Skeletal muscle satellite cell (primary cell): ENCODE results near the gene STC2.

Source experiments
- H3K27me3 ChIP-seq: 2 replicates; pipeline ENCODE4 v1.7.0; 2013; ENCODE audit warnings: low read length; ENCODE audit not compliant: control insufficient read depth, insufficient read depth
- H3K36me3 ChIP-seq: 2 replicates; pipeline ENCODE4 v1.7.0; 2013; ENCODE audit warnings: mild to moderate bottlenecking, control low read depth, low read length; ENCODE audit not compliant: insufficient read depth
- H3K4me1 ChIP-seq: 2 replicates; pipeline ENCODE4 v1.7.0; 2013; ENCODE audit warnings: low read length; ENCODE audit not compliant: control insufficient read depth, insufficient read depth
- H3K4me2 ChIP-seq: 2 replicates; pipeline ENCODE4 v1.7.0; 2013; ENCODE audit warnings: mild to moderate bottlenecking, low read length
- H3K4me3 ChIP-seq: 2 replicates; pipeline ENCODE4 v1.7.0; 2013; ENCODE audit warnings: low read length
- H3K9ac ChIP-seq: 2 replicates; pipeline ENCODE4 v1.7.0; 2013; ENCODE audit warnings: mild to moderate bottlenecking, low read depth, low read length, moderate library complexity
- H3K9me3 ChIP-seq: replicated peaks from 2 replicates; pipeline ENCODE4 v1.7.0; 2013; ENCODE audit warnings: mild to moderate bottlenecking, control low read depth, low read length

Gene STC2

DNA sequence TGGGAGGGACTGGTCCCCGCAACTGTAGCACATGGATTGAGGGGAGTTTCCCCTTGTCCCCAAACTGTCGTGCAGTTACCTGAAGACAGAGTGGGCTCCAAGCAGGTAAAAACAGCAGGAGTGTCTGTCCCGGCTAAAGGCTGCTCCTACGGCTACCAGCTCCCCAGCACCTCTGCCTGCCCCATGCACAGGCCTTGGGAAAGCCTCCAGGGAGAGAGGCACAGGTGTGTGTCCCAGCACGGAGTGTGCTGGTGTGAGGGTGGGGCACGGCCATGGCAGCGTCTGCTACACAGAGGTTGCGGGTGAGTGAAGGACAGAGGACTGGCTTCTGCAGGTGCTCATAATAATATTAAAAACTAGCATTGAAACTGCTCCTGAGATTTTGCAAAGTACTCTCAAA is 30.4 kb downstream of the STC2 start:
- Histone ChIP-seq H3K36me3 (no peaks in the 10 kb centered on the region), H3K4me3 (no peak overlapping the region), H3K9ac (no peak overlapping the region), H3K4me2 (no peak overlapping the region), H3K27me3 (no peaks in the 10 kb centered on the region), H3K9me3 (no peaks in the 10 kb centered on the region), H3K4me1 (peaks cover 22% of the 10 kb centered on the region)

DNA sequence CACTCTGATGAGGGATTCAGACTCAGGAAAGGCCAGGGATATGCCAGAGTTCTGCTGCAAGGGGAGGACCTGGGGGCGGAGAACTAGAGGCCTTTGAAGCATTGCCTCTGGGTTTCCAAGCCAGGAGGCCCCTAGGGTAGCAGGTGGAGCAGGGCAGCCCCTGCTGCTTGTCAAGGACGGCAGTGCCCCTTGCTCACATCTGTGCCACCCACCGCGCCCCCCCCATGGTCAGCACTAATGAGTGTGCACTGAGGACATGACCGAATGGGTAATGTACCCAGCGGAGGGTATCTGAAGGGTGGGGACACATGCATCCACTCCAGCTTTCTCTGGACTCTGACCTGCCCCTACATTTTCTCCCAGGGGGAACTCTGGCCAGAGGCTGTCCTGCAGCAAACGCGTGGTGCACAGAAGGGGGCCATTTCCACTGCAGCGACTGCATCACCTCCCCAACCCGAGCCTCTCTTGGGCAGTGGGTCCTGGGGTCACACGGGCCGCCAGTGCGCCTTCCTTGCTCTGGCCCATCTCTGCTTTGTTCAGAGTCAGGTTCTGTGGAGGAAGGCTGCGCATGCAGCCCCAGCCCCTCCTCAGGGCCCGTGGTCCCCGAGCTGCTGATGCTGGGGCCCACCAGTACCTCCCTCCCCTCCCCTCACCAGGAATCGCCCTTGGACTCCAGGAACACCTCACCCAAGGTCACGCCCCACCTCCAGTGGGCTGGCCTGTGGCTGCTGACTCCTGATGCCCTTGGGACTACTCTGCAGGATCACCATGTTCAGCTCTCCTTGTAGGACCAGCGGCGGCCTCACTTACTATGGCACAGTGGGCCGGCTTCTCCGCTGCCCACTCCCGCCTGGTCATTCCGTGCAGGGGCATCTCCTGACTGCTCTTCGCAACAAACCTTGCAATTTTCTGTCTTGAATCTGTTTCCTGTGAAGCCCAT is 31.2 kb downstream of the STC2 start:
- Histone ChIP-seq H3K4me3 (no peak overlapping the region), H3K4me1 (peaks cover 19% of the 10 kb centered on the region), H3K4me2 (no peak overlapping the region), H3K27me3 (no peaks in the 10 kb centered on the region), H3K36me3 (no peaks in the 10 kb centered on the region), H3K9ac (no peak overlapping the region), H3K9me3 (no peaks in the 10 kb centered on the region)

DNA sequence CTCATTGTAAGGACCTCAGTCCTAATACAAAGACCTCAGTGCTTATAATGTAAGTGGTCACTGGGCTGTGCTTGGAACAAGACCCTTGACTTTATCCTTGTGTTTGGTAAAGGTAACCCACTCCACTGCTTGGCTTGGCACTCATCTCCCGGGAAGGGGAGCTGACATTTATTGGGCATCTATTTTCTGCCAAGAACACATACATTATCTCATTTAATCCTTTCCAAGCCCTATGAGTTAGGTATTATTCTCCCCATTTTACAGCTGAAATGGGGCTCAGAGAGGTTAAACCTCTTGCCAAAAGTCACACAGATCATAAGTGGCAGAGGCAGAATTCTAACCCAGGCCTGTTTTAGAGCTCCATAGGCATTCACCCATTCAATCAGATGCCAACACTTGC is 32.4 kb downstream of the STC2 start:
- no peak overlapping the region for H3K9ac ChIP-seq
- H3K4me1 ChIP-seq = peaks cover 14% of the 10 kb centered on the region
- H3K4me3 ChIP-seq = no peak overlapping the region
- no peaks in the 10 kb centered on the region for H3K9me3 ChIP-seq
- H3K27me3 ChIP-seq = no peaks in the 10 kb centered on the region
- no peak overlapping the region for H3K4me2 ChIP-seq
- H3K36me3 ChIP-seq = no peaks in the 10 kb centered on the region

DNA sequence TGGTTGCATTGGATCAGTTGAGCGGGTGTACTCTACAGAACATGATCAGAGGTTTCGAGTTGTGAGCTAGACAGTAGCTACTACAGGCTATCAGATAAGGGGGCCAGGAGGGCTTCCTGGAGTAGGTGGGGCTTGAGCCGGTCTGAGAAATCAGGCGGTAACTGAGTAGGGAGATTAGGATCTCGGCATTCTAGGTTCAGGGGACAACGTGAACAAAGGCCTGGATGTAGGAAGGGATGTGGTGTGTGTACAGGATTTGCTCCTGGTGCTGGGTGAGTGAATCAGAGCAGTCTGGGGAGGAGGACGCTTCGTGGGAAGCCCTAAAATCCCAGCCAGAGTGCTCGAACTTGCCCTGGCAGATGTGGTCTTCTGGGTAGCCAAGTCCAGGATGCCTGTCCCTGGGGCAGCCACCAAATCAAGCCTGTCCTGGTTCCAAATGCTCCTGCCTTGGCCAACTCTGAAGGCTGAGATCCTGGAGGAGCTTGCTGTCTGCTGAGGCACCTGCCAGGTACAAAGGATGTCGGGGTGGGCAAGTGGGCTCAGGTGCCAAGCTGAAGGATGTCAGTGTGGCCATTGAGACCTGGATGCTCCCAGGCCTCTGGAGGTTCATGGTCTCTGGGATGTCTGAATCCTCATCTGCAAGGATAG is 33.4 kb downstream of the STC2 start:
- Histone ChIP-seq H3K27me3 (no peaks in the 10 kb centered on the region), H3K9ac (no peak overlapping the region), H3K4me3 (no peak overlapping the region), H3K4me1 (peaks cover 14% of the 10 kb centered on the region), H3K36me3 (no peaks in the 10 kb centered on the region), H3K9me3 (no peaks in the 10 kb centered on the region), H3K4me2 (no peak overlapping the region)

DNA sequence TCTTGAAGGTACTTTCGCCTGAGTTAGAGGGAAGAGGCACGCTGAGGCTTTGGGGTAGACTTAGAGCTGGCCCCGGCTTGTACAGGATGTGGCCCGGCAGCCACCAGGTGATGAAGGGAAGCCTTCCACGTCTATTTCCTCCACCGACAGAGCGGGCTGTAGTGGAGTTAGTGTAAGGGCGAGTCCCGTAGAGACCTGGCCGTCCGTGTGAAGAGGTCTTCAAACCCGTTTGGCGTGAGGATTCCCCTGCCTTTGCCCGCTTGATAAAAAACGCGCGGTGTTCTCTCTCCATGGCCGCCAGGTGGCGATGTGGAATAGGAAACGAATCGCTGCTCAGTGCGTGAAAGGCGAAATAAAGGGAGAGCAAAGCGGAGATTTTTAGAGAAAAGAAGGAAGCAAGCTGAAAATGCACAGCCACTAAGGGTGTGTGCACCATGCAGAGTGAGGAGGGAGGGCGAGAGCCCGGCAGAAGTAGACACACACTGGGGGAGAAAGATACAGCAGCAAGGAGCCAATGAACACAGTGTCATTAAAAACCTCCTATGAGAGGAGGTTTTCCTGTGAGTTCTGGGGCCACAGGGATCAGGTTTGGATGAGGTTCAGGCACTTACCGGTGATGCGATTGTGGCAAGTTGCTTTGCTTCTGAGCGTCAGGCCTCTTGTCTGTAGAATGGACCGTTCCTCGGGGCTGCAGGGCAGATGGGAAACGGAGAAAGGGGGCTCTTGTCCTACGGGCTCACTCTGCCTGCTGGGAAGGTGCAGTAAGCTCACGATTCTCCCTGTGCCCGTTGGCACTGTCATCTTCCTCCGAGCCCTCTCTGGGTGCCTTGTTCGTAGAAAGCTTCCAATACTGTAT is 34.2 kb downstream of the STC2 start:
- H3K9ac ChIP-seq = peak overlapping the region; percentile 46
- H3K4me1 ChIP-seq = peaks cover 14% of the 10 kb centered on the region
- H3K27me3 ChIP-seq = peaks cover 3% of the 10 kb centered on the region
- no peaks in the 10 kb centered on the region for H3K36me3 ChIP-seq
- H3K4me2 ChIP-seq = peak overlapping the region; percentile 77
- H3K9me3 ChIP-seq = no peaks in the 10 kb centered on the region
- H3K4me3 ChIP-seq = peak overlapping the region; percentile 44

DNA sequence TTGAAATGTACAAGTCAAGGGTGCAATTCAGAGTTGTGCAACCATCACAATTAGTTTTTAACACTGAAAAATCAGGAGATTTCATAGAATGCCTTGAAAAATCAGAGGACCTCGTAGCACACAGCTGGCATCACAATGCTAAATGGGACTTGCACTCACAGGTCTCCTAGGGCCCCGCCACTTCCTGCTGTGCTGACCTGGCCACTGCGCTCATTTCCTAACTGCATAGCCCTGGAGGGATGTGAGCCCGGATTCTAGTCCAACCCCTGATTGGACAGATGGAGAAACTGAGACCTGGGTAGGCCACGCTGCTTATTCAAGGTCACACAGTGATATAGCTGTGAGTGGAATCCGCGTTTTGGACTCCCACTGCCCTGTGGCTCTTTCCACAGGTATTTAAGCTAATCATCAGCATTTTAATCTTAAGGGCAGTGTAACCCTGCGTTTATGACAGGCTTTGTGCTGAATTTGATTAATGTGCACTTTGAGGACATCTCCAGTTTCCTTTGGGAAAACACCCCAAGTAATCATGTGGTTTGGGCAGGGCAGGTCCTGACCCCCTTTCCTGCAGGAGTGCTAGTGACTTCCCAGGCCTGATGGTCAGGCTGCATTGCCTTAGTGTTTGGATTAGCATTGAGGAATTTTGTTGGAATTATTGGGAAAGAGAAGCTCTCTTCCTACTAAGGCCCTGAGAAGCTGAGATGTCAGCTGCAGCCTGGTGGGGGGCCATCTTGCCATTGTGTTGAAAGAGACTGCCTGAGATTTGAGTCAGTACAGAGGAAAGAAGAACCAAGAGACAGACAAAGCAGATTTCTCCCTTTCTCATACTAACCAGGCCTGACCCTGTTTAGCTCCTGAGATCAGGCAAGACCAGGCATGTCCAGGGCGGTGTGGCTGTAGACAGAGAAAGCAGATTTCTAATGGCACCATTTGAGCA is 36.2 kb downstream of the STC2 start:
- H3K27me3 ChIP-seq = peaks cover 8% of the 10 kb centered on the region
- H3K4me2 ChIP-seq = no peak overlapping the region
- H3K36me3 ChIP-seq = no peaks in the 10 kb centered on the region
- no peak overlapping the region for H3K4me3 ChIP-seq
- H3K9me3 ChIP-seq = no peaks in the 10 kb centered on the region
- no peak overlapping the region for H3K9ac ChIP-seq
- H3K4me1 ChIP-seq = peaks cover 14% of the 10 kb centered on the region

DNA sequence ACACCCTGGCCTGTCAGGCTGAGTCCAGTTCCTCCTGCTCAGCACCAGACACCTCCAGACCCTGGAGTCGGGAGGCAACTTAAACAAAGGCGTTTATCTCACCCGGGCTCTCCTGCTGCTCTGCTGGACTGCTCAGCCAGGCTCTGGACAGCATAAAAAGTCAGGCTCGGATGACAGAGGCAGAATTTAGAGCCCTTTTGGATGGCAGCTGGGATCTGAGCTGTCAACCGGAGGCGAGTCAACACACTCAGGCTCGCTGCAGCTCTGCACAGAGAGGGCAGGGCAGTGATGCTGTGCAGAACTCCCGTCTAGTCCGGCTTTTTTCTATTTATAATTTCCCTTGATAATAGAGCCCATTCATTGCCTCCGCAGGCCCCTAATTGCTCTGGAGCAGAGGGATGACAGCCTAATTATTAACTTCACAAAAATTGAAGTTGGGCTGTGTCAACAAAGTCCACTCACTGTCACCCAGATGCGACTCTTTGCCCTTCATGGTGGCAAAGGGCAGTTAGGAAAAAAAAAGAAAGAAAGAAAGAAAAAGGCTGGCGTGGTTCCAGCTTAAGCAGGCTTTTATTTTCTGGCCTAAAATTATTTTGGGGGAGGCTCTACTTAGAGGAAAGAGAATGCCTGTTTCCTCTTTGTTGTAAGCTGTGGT is 37.6 kb downstream of the STC2 start:
- no peaks in the 10 kb centered on the region for H3K9me3 ChIP-seq
- no peaks in the 10 kb centered on the region for H3K36me3 ChIP-seq
- no peak overlapping the region for H3K4me2 ChIP-seq
- H3K27me3 ChIP-seq = peaks cover 21% of the 10 kb centered on the region
- no peak overlapping the region for H3K4me3 ChIP-seq
- H3K9ac ChIP-seq = no peak overlapping the region
- peaks cover 14% of the 10 kb centered on the region for H3K4me1 ChIP-seq

DNA sequence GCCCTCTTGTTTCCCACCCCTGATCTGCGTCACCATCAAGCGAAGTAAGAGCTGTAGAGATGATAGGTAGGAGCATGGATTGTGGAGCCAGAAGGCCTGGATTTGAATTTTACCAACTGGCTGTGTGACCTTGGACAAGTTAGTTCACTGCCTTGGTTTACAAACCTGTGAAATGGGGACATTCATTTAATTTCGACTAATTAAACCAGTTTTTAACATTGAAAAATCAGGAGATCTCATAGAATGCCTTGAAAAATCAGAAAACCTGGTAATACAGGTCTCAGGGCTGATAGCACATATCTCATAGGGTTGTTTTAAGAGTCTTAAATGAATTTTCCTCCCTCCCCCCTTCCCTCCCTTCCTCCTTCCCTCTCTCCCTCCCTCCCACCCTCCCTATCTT is 38.8 kb downstream of the STC2 start:
- Histone ChIP-seq H3K4me3 (no peak overlapping the region), H3K36me3 (no peaks in the 10 kb centered on the region), H3K9me3 (no peaks in the 10 kb centered on the region), H3K27me3 (peaks cover 25% of the 10 kb centered on the region), H3K9ac (no peak overlapping the region), H3K4me2 (no peak overlapping the region), H3K4me1 (peaks cover 11% of the 10 kb centered on the region)

DNA sequence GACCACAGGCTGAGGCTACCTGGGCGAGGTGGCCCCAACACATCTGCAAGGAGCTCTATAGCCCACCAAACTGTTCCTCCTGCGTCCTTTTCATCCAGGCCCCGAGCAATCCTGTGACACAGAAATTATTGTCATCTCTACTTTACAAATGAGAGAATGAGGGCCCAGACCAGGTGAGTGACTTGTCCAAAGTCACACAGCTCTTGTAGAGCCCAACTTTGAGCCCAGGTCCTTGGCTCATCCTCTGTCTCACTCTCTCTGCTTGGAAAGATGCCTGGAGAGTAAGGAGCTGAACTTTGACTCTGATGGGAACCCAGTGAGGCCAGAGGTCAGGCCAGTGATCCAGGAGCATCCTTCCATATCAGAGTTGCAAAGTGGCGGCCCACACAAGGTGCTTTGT is 39.6 kb downstream of the STC2 start:
- no peak overlapping the region for H3K4me2 ChIP-seq
- no peak overlapping the region for H3K9ac ChIP-seq
- H3K4me1 ChIP-seq = peaks cover 10% of the 10 kb centered on the region
- H3K36me3 ChIP-seq = no peaks in the 10 kb centered on the region
- H3K9me3 ChIP-seq = no peaks in the 10 kb centered on the region
- H3K27me3 ChIP-seq = peaks cover 29% of the 10 kb centered on the region
- H3K4me3 ChIP-seq = no peak overlapping the region

DNA sequence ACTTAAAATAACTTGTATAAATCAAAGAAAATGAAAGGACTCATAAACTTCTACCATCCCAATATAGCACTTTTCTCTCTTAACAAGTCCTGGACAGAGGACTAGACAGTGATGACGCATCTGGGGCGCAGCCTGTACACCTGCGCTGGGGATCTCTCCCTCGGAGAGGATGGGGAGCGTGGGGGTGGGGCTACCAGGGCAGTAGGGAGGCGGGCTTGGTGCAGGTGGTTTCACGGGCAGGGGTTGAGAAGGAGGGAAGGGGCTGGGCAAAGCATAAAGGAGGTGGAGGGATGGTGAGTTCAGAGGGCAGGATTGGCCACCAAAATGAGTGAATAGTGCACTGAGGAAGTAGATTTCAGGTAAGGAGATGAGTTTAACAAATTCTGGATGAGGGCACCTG is 41.1 kb downstream of the STC2 start:
- H3K9me3 ChIP-seq = no peaks in the 10 kb centered on the region
- no peak overlapping the region for H3K4me2 ChIP-seq
- H3K9ac ChIP-seq = no peak overlapping the region
- peaks cover 29% of the 10 kb centered on the region for H3K27me3 ChIP-seq
- H3K4me3 ChIP-seq = no peak overlapping the region
- no peaks in the 10 kb centered on the region for H3K36me3 ChIP-seq
- peaks cover 11% of the 10 kb centered on the region for H3K4me1 ChIP-seq
